ENCODE measurements around the gene WDR75.

- TF ChIP-seq HDGF (IDR thresholded peaks at IDR 0.05; ENCODE audit: borderline replicate concordance), result no peak
- no peak for TF ChIP-seq FOXK2 (IDR thresholded peaks at IDR 0.05)
- no peak for TF ChIP-seq BHLHE40 (IDR thresholded peaks at IDR 0.05; ENCODE audit: borderline replicate concordance)
- TF ChIP-seq FOXM1 (IDR thresholded peaks at IDR 0.05; ENCODE audit: borderline replicate concordance), result no peak
- TF ChIP-seq PKNOX1 (IDR thresholded peaks at IDR 0.05), result no peak
- TF ChIP-seq NFRKB (IDR thresholded peaks at IDR 0.05), result no peak
- no peak for TF ChIP-seq SP1 (IDR thresholded peaks at IDR 0.05)
- TF ChIP-seq ARNT (IDR thresholded peaks at IDR 0.05), result no peak
- TF ChIP-seq TARDBP (IDR thresholded peaks at IDR 0.05), result no peak
- TF ChIP-seq FOXA1 (IDR thresholded peaks at IDR 0.05), result no peak
- TF ChIP-seq SUZ12 (IDR thresholded peaks at IDR 0.05), result no peak
- TF ChIP-seq CTBP1 (IDR thresholded peaks at IDR 0.05; ENCODE audit: borderline replicate concordance), result no peak
Measured at GRCh38 chr2:189519631-189520387, 78.5 kb downstream of the WDR75 start.

All from HEK293T (cell line).